ENCODE results near the gene AFG1L.
A peak's percentile ranks its signal among the peaks of the same experiment; 100 is the strongest.
"Not testable (repeated sequence)": the region's sequence is repeated elsewhere in the genome, so short reads cannot be mapped to it uniquely, and the experiment has no call there.

Gene AFG1L

GRCh38 chr6:108559097-108559883, 264.4 kb downstream of the AFG1L start:
- peak overlapping the region; percentile 84; the same call in 1 of the 2 replicates for H3K27ac ChIP-seq (ENCODE audit: low read depth, low read length)
- peaks cover 56% of the 10 kb centered on the region for H3K27me3 ChIP-seq (ENCODE audit: insufficient read depth, low read length)
- peak overlapping the region; percentile 54 for H3K9ac ChIP-seq (ENCODE audit: low read depth, low read length)
- H3K4me1 ChIP-seq (ENCODE audit: insufficient read depth, low read length): peaks cover 23% of the 10 kb centered on the region
- H3K4me3 ChIP-seq (ENCODE audit: low read length): peak overlapping the region; percentile 68
- no peaks in the 10 kb centered on the region for H3K9me3 ChIP-seq (ENCODE audit: insufficient read depth, low read depth, low read length)
- H3K36me3 ChIP-seq (ENCODE audit: insufficient read depth, low read length): no peaks in the 10 kb centered on the region
- under 1% methylated on average over 84 of the region's 84 CpGs for WGBS

GRCh38 chr6:108559884-108560462, 265.1 kb downstream of the AFG1L start:
- H3K9me3 ChIP-seq (ENCODE audit: insufficient read depth, low read depth, low read length): no peaks in the 10 kb centered on the region
- H3K27ac ChIP-seq (ENCODE audit: low read depth, low read length): peak overlapping the region; percentile 84
- WGBS: under 1% methylated on average over 64 of the region's 64 CpGs

DNA sequence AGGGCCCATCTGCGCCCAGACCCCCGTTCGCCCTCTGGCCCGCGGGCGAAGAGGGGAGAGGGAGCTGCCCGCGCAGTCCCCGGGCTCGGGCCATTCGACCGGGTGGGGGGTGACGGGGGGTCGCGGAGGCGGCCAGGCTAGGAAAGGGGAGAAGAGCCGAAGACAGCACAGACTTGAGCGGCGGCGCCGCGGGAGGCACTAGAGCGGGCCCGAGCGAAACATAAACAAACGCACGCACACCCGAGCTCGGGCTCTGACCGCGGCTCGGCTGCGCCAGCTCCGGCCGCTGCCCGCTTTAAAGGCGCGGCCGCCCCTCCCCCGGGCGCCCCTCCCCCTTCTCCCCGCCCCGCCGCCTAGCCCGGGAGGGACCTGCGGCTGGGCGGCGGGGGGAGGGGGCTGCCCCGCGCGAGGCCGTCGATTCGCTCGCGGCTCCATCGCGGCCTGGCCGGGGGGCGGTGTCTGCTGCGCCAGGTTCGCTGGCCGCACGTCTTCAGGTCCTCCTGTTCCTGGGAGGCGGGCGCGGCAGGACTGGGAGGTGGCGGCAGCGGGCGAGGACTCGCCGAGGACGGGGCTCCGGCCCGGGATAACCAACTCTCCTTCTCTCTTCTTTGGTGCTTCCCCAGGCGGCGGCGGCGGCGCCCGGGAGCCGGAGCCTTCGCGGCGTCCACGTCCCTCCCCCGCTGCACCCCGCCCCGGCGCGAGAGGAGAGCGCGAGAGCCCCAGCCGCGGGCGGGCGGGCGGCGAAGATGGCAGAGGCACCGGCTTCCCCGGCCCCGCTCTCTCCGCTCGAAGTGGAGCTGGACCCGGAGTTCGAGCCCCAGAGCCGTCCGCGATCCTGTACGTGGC, 265.8 kb downstream of the AFG1L start, which contains the start of gene FOXO3:
TSS of gene FOXO3 (plus strand) at position 455 of the 846 bp plus-strand sequence. CDS start at position 747, 292 bp downstream.
- Histone ChIP-seq H3K9me3 (ENCODE audit: insufficient read depth, low read depth, low read length) (no peaks in the 10 kb centered on the region), H3K27ac (ENCODE audit: low read depth, low read length) (peak within 1 kb of the TSS; percentile 84)

More at GRCh38 chr6:108559884-108560462, 265.1 kb downstream of the AFG1L start:
- H3K36me3 ChIP-seq (ENCODE audit: insufficient read depth, low read length): no peaks in the 10 kb centered on the region
- H3K9ac ChIP-seq (ENCODE audit: low read depth, low read length): peak overlapping the region; percentile 50
- peaks cover 59% of the 10 kb centered on the region for H3K27me3 ChIP-seq (ENCODE audit: insufficient read depth, low read length)
- peak overlapping the region; percentile 68 for H3K4me3 ChIP-seq (ENCODE audit: low read length)
- peaks cover 28% of the 10 kb centered on the region for H3K4me1 ChIP-seq (ENCODE audit: insufficient read depth, low read length)

DNA sequence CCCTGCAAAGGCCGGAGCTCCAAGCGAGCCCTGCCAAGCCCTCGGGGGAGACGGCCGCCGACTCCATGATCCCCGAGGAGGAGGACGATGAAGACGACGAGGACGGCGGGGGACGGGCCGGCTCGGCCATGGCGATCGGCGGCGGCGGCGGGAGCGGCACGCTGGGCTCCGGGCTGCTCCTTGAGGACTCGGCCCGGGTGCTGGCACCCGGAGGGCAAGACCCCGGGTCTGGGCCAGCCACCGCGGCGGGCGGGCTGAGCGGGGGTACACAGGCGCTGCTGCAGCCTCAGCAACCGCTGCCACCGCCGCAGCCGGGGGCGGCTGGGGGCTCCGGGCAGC, 266.4 kb downstream of the AFG1L start:
- not testable (repeated sequence) for H3K27ac ChIP-seq (ENCODE audit: low read depth, low read length); H3K9ac ChIP-seq (ENCODE audit: low read depth, low read length); H3K9me3 ChIP-seq (ENCODE audit: insufficient read depth, low read depth, low read length); H3K36me3 ChIP-seq (ENCODE audit: insufficient read depth, low read length)
- Histone ChIP-seq H3K4me1 (ENCODE audit: insufficient read depth, low read length) (peaks cover 37% of the 10 kb centered on the region), H3K4me3 (ENCODE audit: low read length) (peak overlapping the region; percentile 68), H3K27me3 (ENCODE audit: insufficient read depth, low read length) (peaks cover 51% of the 10 kb centered on the region)
- WGBS: 0% methylated on average over 20 of the region's 40 CpGs

More for the DNA sequence above, 265.8 kb downstream of the AFG1L start, which contains the start of gene FOXO3:
- H3K27me3 ChIP-seq (ENCODE audit: insufficient read depth, low read length): peaks cover 57% of the 10 kb centered on the region
- H3K9ac ChIP-seq (ENCODE audit: low read depth, low read length): peak within 1 kb of the TSS; percentile 72
- no peaks in the 10 kb centered on the region; the same call in 1 of the 2 replicates for H3K36me3 ChIP-seq (ENCODE audit: insufficient read depth, low read length)
- under 1% methylated on average over 103 of the region's 110 CpGs for WGBS
- H3K4me1 ChIP-seq (ENCODE audit: insufficient read depth, low read length): peaks cover 36% of the 10 kb centered on the region
- H3K4me3 ChIP-seq (ENCODE audit: low read length): peak within 1 kb of the TSS; percentile 68

GRCh38 chr6:108561742-108562502, 267.1 kb downstream of the AFG1L start:
- H3K36me3 ChIP-seq (ENCODE audit: insufficient read depth, low read length): no peaks in the 10 kb centered on the region; the same call in 1 of the 2 replicates
- peak overlapping the region; percentile 68 for H3K4me3 ChIP-seq (ENCODE audit: low read length)
- under 1% methylated on average over 46 of the region's 46 CpGs for WGBS
- peak overlapping the region; percentile 72 for H3K9ac ChIP-seq (ENCODE audit: low read depth, low read length)
- peaks cover 45% of the 10 kb centered on the region for H3K27me3 ChIP-seq (ENCODE audit: insufficient read depth, low read length)
- peak overlapping the region; percentile 30; the same call in 1 of the 2 replicates for H3K27ac ChIP-seq (ENCODE audit: low read depth, low read length)
- H3K9me3 ChIP-seq (ENCODE audit: insufficient read depth, low read depth, low read length): no peaks in the 10 kb centered on the region
- peaks cover 35% of the 10 kb centered on the region for H3K4me1 ChIP-seq (ENCODE audit: insufficient read depth, low read length)

DNA sequence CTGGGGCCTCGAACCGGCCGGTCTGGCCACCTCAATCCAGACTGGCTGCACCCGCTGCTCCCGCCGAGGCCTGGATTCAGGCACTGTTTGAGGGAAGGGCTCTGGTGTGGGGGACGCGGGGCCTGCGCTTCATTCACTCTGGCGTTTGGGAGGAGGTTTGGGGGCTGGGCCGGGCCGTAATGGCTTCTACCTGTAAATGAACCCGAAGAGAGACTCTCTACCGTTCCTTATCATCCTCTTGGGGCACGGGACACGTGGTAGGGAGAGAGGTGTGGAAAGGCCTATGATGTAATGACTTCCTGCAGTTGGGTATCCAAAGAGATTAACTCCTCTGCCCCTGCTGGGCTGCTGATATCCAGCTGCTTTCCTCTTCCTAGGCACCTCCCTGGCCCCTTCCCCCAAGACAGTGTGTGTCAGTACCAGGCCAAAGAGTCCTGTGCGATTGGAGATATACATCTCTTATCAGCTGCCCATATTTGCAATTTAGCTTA, 267.7 kb downstream of the AFG1L start:
- WGBS: 1% methylated on average over 14 of the region's 17 CpGs
- H3K4me1 ChIP-seq (ENCODE audit: insufficient read depth, low read length): peaks cover 30% of the 10 kb centered on the region
- H3K27me3 ChIP-seq (ENCODE audit: insufficient read depth, low read length): peaks cover 41% of the 10 kb centered on the region
- H3K27ac ChIP-seq (ENCODE audit: low read depth, low read length): peak overlapping the region; percentile 30; the same call in 1 of the 2 replicates
- H3K9ac ChIP-seq (ENCODE audit: low read depth, low read length): peak overlapping the region; percentile 72
- no peaks in the 10 kb centered on the region for H3K9me3 ChIP-seq (ENCODE audit: insufficient read depth, low read depth, low read length)
- peak overlapping the region; percentile 68 for H3K4me3 ChIP-seq (ENCODE audit: low read length)
- no peaks in the 10 kb centered on the region; the same call in 1 of the 2 replicates for H3K36me3 ChIP-seq (ENCODE audit: insufficient read depth, low read length)

DNA sequence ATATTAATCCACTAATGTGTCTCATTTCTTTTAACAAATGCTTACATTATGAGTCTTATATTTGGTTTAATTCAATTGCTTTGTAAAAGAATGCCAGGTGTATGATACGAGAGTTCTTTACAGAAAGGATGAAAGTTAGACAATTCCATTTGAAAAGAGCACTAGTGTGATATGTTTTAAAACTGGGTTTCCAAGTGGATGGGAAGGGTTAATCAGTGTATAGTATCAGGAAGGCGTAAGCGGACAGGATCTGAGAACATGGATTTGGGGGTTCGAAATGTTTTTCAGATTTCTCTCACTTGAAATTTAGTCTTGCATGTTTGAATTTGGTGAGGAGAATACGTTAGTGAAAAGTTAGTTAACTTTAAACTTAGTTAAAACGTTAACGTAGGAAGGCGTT, 268.4 kb downstream of the AFG1L start:
- peaks cover 41% of the 10 kb centered on the region for H3K27me3 ChIP-seq (ENCODE audit: insufficient read depth, low read length)
- H3K9ac ChIP-seq (ENCODE audit: low read depth, low read length): no peak overlapping the region
- H3K27ac ChIP-seq (ENCODE audit: low read depth, low read length): no peak overlapping the region
- no peaks in the 10 kb centered on the region; the same call in 1 of the 2 replicates for H3K36me3 ChIP-seq (ENCODE audit: insufficient read depth, low read length)
- H3K4me3 ChIP-seq (ENCODE audit: low read length): peak overlapping the region; percentile 68
- 49% methylated on average over 7 of the region's 8 CpGs for WGBS
- no peaks in the 10 kb centered on the region for H3K9me3 ChIP-seq (ENCODE audit: insufficient read depth, low read depth, low read length)
- peaks cover 30% of the 10 kb centered on the region for H3K4me1 ChIP-seq (ENCODE audit: insufficient read depth, low read length)

- H3K4me3 ChIP-seq (ENCODE audit: low read length): no peak overlapping the region
Measured at GRCh38 chr6:108564178-108564577, 269.3 kb downstream of the AFG1L start.

DNA sequence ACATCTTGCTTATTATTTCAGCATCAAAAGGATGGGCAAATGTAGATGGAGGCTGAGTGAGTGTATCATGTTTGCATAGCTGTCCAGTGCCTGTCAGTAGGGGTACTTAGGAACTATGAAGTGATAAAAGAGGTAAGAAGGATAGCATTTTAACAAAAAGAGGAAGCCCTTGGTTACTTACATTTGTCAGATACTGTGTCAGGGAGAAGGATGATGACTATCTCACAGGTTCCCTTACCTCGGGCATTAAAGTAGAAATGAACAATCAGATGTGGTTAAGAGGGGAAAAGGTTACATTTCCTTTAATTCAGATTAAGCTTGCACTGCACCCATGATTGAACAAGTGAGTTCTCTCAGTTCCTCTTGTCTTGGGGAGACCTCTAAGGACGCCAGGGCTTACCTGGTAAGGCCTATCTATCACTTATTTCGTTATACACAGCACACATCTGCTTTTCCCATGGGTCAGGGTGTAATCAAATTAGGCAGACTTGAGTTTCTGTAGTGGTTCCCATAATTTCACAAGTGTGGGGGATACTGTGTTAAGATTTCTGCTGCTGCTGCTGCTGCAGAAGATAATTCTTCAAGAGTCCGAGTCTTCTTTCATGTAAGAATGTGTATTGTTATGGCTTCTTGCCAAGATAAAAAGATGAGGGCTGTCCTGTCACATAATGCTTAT, 270.4 kb downstream of the AFG1L start:
- Histone ChIP-seq H3K27ac (ENCODE audit: low read depth, low read length) (no peak overlapping the region), H3K4me3 (ENCODE audit: low read length) (no peak overlapping the region), H3K36me3 (ENCODE audit: insufficient read depth, low read length) (peaks cover 14% of the 10 kb centered on the region), H3K9ac (ENCODE audit: low read depth, low read length) (no peak overlapping the region), H3K9me3 (ENCODE audit: insufficient read depth, low read depth, low read length) (no peaks in the 10 kb centered on the region), H3K4me1 (ENCODE audit: insufficient read depth, low read length) (peaks cover 30% of the 10 kb centered on the region), H3K27me3 (ENCODE audit: insufficient read depth, low read length) (peaks cover 41% of the 10 kb centered on the region)
- 83% methylated on average over 4 of the region's 4 CpGs for WGBS

More at GRCh38 chr6:108564178-108564577, 269.3 kb downstream of the AFG1L start:
- H3K27me3 ChIP-seq (ENCODE audit: insufficient read depth, low read length): peaks cover 41% of the 10 kb centered on the region
- no peak overlapping the region for H3K27ac ChIP-seq (ENCODE audit: low read depth, low read length)
- H3K9me3 ChIP-seq (ENCODE audit: insufficient read depth, low read depth, low read length): no peaks in the 10 kb centered on the region
- H3K9ac ChIP-seq (ENCODE audit: low read depth, low read length): no peak overlapping the region
- 58% methylated on average over 2 of the region's 3 CpGs for WGBS
- H3K36me3 ChIP-seq (ENCODE audit: insufficient read depth, low read length): peaks cover 8% of the 10 kb centered on the region; the same call in 1 of the 2 replicates
- H3K4me1 ChIP-seq (ENCODE audit: insufficient read depth, low read length): peaks cover 30% of the 10 kb centered on the region

DNA sequence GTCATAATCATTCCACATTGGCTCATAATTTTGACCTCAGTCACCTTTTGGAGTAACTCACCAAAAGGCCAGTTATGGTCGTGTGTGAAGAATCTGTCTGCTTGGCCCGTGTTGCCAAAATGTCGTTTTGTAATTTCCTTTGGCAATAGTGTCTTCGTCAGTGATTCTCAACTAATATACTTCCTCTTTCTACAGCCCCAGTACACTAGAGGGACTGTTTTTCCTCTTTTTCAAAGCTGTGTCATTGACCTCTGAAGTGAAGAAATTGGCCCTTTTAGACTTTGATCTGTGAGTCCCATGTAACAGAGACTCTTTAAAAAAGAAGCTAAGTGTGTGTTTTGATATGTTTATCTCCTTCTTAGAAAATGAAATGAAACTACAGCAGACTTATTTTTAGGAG, 271.0 kb downstream of the AFG1L start:
- Histone ChIP-seq H3K4me3 (ENCODE audit: low read length) (no peak overlapping the region), H3K4me1 (ENCODE audit: insufficient read depth, low read length) (peaks cover 30% of the 10 kb centered on the region), H3K27me3 (ENCODE audit: insufficient read depth, low read length) (peaks cover 41% of the 10 kb centered on the region), H3K9ac (ENCODE audit: low read depth, low read length) (no peak overlapping the region), H3K27ac (ENCODE audit: low read depth, low read length) (no peak overlapping the region), H3K36me3 (ENCODE audit: insufficient read depth, low read length) (peaks cover 17% of the 10 kb centered on the region), H3K9me3 (ENCODE audit: insufficient read depth, low read depth, low read length) (no peaks in the 10 kb centered on the region)
- 88% methylated on average over 4 of the region's 4 CpGs for WGBS
